Bronchial epithelial cell (primary cell): ENCODE measurements around the gene NBAS. TPM values are rescaled to one million over a fixed set of nuclear protein-coding genes. Genes with fewer than 3 reads are reported as not detected.
"Not testable (repeated sequence)": the region's sequence is repeated elsewhere in the genome, so short reads cannot be mapped to it uniquely, and the experiment has no call there.

Experiments
- DNase-seq: peaks from one replicate; pipeline ENCODE4 v3.0.0-alpha.2; 2010; ENCODE audit warnings: low read depth
- FAIRE-seq: peaks from 2 replicates; lab custom pipeline; 2011; peaks lifted over from hg19 to GRCh38; lab: Jason Lieb, UNC
- H3K27me3 ChIP-seq: 2 replicates; pipeline ENCODE4 v1.5.1; 2011; ENCODE audit warnings: low read length; ENCODE audit not compliant: control insufficient read depth, insufficient read depth
- H3K36me3 ChIP-seq: 2 replicates; pipeline ENCODE4 v1.5.1; 2011; ENCODE audit warnings: low read length; ENCODE audit not compliant: control insufficient read depth, insufficient read depth
- H3K4me3 ChIP-seq: 2 replicates; pipeline ENCODE4 v1.5.1; 2011; ENCODE audit warnings: mild to moderate bottlenecking, low read depth, low read length, control low read depth
- total RNA-seq: library from RNA; depleted of rRNA; stranded (reverse); fragments of >200 nt; gene quantifications from 2 replicates; pipeline ENCODE4 v1.2.1, GENCODE V29; 2014
- TF ChIP-seq, protein P1 (sequence below): IDR thresholded peaks from 2 replicates; pipeline ENCODE4 v1.5.1; 2011; ENCODE audit warnings: mild to moderate bottlenecking, moderate library complexity, low read length, control low read depth, inconsistent platforms; ENCODE audit not compliant: insufficient read depth, severe bottlenecking

NBAS gene
- total RNA-seq, 1 donor from 2014 or later = 78.2 TPM

DNA sequence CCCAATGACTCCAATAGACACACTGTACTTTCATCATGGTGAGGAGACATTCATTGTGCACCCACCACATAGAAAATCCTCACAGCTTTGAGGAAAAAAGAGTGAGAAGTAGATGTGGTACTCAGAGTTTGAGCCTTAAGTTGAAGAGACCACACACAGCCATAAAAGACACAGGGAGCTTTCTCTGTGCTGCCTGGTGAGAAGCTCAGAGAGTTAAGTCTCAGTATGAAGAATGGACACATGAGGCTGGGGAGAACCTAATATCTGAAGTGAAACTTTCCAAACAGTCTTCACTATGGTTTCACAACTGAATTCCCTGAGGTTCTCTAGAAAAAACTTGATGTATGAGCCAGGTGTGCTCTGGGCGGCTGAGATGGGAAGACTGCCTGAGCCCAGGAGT, 237.9 kb downstream of the NBAS start:
- Histone ChIP-seq H3K27me3 (no peaks in the 10 kb centered on the region), H3K36me3 (no peaks in the 10 kb centered on the region), H3K4me3 (no peak overlapping the region)
- no peak for DNase-seq
- TF ChIP-seq, protein P1, sequence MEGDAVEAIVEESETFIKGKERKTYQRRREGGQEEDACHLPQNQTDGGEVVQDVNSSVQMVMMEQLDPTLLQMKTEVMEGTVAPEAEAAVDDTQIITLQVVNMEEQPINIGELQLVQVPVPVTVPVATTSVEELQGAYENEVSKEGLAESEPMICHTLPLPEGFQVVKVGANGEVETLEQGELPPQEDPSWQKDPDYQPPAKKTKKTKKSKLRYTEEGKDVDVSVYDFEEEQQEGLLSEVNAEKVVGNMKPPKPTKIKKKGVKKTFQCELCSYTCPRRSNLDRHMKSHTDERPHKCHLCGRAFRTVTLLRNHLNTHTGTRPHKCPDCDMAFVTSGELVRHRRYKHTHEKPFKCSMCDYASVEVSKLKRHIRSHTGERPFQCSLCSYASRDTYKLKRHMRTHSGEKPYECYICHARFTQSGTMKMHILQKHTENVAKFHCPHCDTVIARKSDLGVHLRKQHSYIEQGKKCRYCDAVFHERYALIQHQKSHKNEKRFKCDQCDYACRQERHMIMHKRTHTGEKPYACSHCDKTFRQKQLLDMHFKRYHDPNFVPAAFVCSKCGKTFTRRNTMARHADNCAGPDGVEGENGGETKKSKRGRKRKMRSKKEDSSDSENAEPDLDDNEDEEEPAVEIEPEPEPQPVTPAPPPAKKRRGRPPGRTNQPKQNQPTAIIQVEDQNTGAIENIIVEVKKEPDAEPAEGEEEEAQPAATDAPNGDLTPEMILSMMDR = no peak
- FAIRE-seq = no peak

DNA sequence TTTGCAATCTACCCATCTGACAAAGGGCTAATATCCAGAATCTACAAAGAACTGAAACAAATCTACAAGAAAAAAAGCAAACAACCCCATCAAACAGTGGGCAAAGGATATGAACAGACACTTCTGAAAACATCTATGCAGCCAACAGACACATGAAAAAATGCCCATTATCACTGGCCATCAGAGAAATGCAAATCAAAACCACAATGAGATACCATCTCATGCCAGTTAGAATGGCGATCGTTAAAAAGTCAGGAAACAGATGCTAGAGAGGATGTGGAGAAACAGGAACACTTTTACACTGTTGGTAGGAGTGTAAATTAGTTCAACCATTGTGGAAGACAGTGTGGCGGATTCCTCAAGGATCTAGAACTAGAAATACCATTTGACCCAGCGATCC, 239.7 kb downstream of the NBAS start:
- not testable (repeated sequence) for H3K4me3 ChIP-seq, FAIRE-seq, H3K36me3 ChIP-seq, DNase-seq, H3K27me3 ChIP-seq

DNA sequence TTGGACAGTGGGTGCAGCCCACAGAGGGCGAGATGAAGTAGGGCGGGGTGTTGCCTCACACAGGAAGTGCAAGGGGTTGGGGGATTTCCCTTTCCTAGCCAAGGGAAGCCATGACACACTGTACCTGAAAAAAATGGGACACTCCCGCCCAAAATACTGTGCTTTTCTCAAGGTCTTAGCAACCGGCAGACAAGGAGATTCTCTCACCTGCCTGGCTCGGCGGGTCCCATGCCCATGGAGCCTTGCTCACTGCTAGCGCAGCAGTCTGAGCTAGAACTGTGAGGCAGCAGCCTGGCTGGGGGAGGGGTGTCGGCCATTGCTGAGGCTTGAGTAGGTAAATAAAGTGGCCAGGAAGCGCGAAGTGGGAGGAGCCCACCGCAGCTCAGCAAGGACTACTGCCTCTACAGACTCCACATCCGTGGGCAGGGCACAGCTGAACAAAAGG, 244.7 kb downstream of the NBAS start:
- TF ChIP-seq, protein P1 = no peak
- FAIRE-seq = no peak
- DNase-seq = no peak

DNA sequence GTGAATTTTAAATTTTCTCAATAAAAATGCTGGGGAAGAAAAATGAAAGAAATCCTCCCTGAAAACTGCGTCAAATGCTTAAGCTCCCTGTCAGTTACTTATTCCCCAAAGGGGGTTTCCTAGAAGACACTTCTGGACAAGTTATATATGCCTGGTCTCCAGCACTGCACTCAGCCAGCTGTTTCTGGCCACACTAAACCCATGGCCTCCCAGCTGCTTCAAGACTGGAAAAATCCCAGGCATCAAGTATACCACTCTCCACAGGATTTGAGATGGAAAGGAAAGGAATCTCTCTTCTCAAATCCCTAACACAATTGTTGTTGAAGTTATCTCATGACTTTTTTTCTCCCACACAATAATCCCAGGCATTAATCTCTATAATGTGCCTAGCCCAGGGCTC, 245.7 kb downstream of the NBAS start:
- TF ChIP-seq, protein P1 = no peak
- Histone ChIP-seq H3K4me3 (no peak overlapping the region), H3K36me3 (no peaks in the 10 kb centered on the region), H3K27me3 (no peaks in the 10 kb centered on the region)
- DNase-seq = no peak
- no peak for FAIRE-seq

More for the DNA sequence above, 244.7 kb downstream of the NBAS start:
- H3K4me3 ChIP-seq = no peak overlapping the region
- H3K36me3 ChIP-seq = no peaks in the 10 kb centered on the region
- no peaks in the 10 kb centered on the region for H3K27me3 ChIP-seq

DNA sequence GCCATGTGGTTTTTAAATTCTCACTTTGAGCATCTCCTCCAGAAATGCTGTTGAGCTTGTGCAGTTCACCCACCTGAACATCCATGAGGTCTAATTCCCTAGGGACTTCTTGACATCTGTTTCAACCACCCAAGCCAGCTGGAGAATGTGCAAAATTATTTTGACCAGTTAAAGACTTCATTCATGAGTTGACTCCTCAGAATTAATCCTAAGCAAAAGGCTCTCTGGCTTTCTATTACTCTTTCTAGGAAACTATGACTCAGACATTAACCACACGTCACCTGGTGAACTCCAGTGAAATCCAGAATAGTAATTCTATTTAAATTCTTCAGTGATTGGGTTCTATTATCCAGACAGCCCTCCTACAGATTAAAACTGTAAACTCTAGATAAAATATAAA, 247.5 kb downstream of the NBAS start:
- Histone ChIP-seq H3K27me3 (no peaks in the 10 kb centered on the region), H3K36me3 (no peaks in the 10 kb centered on the region), H3K4me3 (no peak overlapping the region)
- TF ChIP-seq, protein P1 = no peak
- FAIRE-seq (no peak), DNase-seq (peak; percentile 66)

DNA sequence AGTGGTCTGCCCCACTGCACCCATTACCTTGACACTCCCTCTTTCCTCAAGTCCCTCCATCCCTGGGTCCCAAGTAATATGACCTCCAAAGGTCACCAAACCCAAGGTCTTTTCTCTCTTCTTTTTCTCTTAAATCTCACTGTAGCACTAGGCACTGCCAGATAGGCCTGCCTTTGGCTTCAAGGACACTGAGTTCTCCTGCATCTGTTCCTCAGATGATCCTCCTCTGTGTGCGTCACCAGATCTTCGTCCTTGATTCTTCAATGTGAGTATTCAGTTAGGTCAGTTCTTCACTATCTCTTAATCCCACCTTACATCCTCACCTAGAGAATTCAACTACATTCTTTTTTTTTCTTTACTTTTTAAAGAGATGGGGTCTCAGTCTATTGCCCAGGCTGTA, 249.2 kb downstream of the NBAS start:
- Histone ChIP-seq H3K4me3 (no peak overlapping the region), H3K27me3 (no peaks in the 10 kb centered on the region), H3K36me3 (no peaks in the 10 kb centered on the region)
- DNase-seq (no peak), FAIRE-seq (no peak)
- TF ChIP-seq, protein P1 = no peak
